ENCODE results near the gene ZNF562.

GRCh38 chr19:9641810-9642209 is 33.1 kb downstream of the ZNF562 start:
- TF ChIP-seq POLR2AphosphoS5 (IDR thresholded peaks at IDR 0.05; ENCODE audit: borderline replicate concordance, low read depth, low read length) (no peak), EZH2 (IDR thresholded peaks at IDR 0.05) (no peak)
